Neuron (in vitro differentiated cells): ENCODE data around the gene CHST1.

Experiments used
- H2AFZ ChIP-seq: one replicate; pipeline ENCODE4 v1.6.1; 2013; ENCODE audit warnings: low read depth, mild to moderate bottlenecking, inconsistent platforms, low read length, moderate library complexity
- H3K27me3 ChIP-seq: one replicate; pipeline ENCODE4 v1.6.1; 2013; ENCODE audit warnings: low read length; ENCODE audit not compliant: insufficient read depth
- H3K36me3 ChIP-seq: one replicate; pipeline ENCODE4 v1.6.1; 2013; ENCODE audit warnings: low read length; ENCODE audit not compliant: insufficient read depth
- H3K4me1 ChIP-seq: one replicate; pipeline ENCODE4 v1.6.1; 2013; ENCODE audit warnings: low read length; ENCODE audit not compliant: insufficient read depth
- H3K4me3 ChIP-seq: 2 replicates; pipeline ENCODE4 v1.5.1; 2013; ENCODE audit warnings: mild to moderate bottlenecking, low read length, moderate library complexity
- H3K9me3 ChIP-seq: one replicate; pipeline ENCODE4 v1.6.1; 2013; ENCODE audit warnings: low read length

CHST1 gene

DNA sequence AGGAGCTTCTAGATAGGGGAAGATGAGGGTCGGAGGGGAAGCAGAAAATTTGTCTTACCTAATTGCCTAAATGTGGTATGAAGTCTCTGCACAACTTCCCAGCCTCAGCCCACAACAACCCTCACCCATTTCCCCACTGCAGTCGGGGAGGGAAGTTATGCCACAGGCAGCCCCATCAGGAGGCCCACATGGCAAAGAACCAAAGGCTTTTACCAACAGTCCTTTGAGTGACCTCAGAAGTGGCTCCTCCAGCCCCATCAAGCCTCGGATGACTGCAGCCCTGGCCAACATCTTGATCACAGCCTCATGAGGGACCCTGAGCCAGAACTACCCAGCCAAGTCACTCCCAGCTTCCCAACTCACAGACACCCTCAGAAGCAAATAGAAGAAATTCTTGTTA, 54.8 kb downstream of the CHST1 start:
- peaks cover 10% of the 10 kb centered on the region for H3K4me1 ChIP-seq
- H3K27me3 ChIP-seq, result no peaks in the 10 kb centered on the region
- H3K4me3 ChIP-seq, result no peak overlapping the region
- no peaks in the 10 kb centered on the region for H3K36me3 ChIP-seq
- no peak overlapping the region for H2AFZ ChIP-seq
- H3K9me3 ChIP-seq, result no peaks in the 10 kb centered on the region

DNA sequence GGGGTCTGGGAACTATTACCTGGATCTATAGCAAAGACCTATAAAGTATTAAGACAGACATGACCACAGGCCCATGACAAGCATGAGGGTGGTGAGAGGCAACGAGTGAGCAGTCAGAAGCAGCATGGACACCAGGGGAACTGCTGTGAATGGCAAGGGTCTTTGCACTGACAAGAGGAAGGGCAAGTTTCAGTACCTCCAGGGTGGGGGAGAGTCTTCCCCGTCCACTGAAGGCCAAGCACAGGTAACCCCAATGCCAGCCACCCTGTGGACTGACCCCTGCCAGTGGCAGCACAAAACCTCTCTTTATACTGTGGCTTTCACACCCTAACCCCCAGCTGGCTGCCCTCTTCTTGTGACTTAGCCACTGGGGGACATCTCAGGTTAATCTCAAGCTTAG, 55.5 kb downstream of the CHST1 start:
- no peaks in the 10 kb centered on the region for H3K36me3 ChIP-seq
- no peak overlapping the region for H3K4me3 ChIP-seq
- H3K4me1 ChIP-seq, result peaks cover 10% of the 10 kb centered on the region
- no peaks in the 10 kb centered on the region for H3K27me3 ChIP-seq
- H3K9me3 ChIP-seq, result no peaks in the 10 kb centered on the region
- no peak overlapping the region for H2AFZ ChIP-seq

DNA sequence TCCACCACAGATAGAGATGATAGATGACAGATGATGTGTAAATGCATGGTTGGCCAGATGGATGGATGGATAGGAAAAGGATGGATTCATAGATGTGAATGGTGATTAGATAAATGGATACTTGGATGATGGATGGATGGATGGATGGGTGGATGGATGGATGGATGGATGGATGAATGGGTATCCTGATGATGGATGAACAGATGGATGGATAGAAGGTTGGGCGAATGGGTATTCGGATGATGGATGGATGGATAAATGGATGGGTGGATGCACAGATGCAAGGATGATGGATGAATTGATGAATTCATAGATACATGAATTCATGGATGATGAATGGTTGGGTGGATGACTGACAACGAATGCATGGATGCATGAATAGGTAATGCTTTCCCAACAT, 56.1 kb downstream of the CHST1 start:
- no peak overlapping the region for H2AFZ ChIP-seq
- peaks cover 10% of the 10 kb centered on the region for H3K4me1 ChIP-seq
- H3K4me3 ChIP-seq, result no peak overlapping the region
- no peaks in the 10 kb centered on the region for H3K36me3 ChIP-seq
- H3K27me3 ChIP-seq, result no peaks in the 10 kb centered on the region
- no peaks in the 10 kb centered on the region for H3K9me3 ChIP-seq

DNA sequence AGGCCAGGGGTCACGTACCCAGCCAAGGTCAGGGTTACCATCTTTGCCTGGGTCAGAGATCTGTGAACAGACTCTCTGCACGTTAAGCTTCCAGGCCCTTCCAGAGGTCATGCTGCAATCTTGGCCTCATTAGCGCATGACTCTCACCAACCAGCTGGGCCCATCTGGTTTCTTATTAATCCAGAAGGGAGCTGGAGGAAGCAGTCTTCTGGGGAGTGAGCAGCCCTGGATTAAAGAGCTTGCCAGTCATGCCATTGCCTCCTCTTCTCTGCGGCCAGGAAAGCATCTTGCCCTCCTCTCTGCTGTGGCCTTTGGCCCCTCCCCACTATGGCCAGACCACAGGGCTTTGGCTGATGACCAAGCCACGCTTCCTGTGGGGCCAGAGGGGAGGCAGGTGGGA, 57.4 kb downstream of the CHST1 start:
- no peak overlapping the region for H2AFZ ChIP-seq
- no peaks in the 10 kb centered on the region for H3K36me3 ChIP-seq
- no peak overlapping the region for H3K4me3 ChIP-seq
- no peaks in the 10 kb centered on the region for H3K9me3 ChIP-seq
- H3K4me1 ChIP-seq, result peaks cover 10% of the 10 kb centered on the region
- no peaks in the 10 kb centered on the region for H3K27me3 ChIP-seq

DNA sequence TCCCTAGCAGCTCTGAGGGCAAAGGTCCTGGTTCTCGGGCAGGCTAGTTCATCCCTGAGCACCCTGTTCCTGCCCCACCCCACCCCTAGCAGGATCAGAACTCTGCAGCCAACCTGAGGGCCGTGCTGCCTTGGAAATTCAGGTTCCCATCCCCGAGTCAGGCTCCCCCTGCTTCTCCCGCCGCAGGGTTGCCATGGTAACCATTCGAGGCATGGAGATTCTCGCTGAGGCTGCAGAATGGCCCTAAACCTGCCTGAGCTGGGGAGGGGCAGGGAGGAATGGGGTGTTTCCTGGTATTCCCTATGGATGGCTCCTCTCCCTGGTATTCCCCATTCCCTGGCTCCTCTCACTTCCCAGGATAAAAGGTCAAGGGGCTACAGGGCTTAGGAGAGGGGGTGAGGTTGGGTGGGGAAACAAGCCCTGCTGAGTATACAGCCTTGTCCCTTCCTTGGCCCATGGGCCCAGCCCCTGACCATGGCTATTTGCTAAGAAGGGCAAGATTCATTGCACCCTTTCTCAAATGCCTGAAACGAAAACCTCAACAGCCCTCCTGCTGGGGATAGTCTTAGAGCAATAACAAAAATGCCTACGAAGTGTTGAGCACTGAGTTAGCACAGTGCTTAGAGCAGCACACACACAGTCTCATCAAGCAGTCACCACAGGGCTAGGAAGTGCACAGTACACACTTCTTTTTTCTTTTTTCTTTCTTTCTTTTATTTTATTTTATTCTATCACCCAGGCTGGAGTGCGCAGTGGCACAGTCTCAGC, 58.7 kb downstream of the CHST1 start:
- H3K27me3 ChIP-seq, result no peaks in the 10 kb centered on the region
- peaks cover 10% of the 10 kb centered on the region for H3K4me1 ChIP-seq
- no peak overlapping the region for H2AFZ ChIP-seq
- no peaks in the 10 kb centered on the region for H3K36me3 ChIP-seq
- no peaks in the 10 kb centered on the region for H3K9me3 ChIP-seq
- no peak overlapping the region for H3K4me3 ChIP-seq

DNA sequence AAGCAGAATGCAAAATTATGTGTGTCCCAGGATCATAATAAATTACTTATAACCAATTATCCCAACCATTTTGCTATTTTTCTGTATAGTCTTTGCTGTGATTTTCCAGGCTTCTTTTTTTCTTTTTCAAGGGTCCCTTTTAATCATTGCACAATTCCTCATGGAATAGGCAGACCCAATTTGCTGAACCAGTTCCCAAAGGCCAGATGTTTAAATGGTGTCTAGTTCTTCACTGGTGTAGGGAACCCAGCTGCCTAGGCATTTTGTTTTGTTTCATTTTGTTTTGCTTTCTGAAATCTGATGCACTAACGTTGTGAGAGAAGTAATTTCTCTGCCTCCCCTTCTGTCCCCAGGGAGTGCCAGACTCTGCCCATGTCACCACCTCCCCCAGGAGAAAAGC, 60.4 kb downstream of the CHST1 start:
- Histone ChIP-seq H2AFZ (no peak overlapping the region), H3K4me1 (peaks cover 10% of the 10 kb centered on the region), H3K4me3 (no peak overlapping the region), H3K36me3 (no peaks in the 10 kb centered on the region), H3K9me3 (no peaks in the 10 kb centered on the region), H3K27me3 (no peaks in the 10 kb centered on the region)

DNA sequence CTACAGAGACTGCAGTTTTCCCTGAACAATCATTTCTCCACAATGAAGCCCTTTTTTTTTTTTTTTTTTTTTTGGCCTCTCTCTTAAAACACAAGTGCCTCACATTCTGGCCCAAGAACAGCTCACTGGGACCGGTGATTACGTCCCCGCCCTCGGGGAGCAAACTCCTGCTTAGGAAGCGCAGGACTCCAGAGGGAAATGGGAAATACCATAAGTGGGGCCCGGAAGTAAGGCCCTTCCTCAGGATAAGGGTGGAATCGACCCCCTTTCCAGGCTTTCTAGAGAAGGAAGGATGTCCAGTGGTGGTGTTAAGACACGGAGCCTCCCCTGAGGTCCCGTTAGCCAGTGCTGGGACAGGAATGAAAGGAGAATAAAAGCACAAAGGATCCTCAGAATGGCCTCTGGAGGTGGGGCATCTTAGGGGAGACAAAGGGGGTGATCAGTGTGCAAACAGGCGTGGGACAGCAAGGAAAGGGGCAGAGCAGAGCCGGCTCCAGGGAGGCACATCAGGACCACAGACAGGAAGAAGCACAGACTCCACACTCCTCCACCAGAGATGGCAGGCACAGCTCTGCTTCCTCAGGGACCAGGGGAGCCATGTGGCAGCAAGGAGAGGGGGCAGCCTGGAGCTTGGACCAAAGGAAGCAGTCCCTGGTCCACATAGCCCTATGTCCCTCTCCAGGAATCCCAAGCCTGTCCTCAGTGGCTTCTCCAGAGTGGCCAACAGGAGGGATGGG, 61.3 kb downstream of the CHST1 start:
- H2AFZ ChIP-seq, result no peak overlapping the region

DNA sequence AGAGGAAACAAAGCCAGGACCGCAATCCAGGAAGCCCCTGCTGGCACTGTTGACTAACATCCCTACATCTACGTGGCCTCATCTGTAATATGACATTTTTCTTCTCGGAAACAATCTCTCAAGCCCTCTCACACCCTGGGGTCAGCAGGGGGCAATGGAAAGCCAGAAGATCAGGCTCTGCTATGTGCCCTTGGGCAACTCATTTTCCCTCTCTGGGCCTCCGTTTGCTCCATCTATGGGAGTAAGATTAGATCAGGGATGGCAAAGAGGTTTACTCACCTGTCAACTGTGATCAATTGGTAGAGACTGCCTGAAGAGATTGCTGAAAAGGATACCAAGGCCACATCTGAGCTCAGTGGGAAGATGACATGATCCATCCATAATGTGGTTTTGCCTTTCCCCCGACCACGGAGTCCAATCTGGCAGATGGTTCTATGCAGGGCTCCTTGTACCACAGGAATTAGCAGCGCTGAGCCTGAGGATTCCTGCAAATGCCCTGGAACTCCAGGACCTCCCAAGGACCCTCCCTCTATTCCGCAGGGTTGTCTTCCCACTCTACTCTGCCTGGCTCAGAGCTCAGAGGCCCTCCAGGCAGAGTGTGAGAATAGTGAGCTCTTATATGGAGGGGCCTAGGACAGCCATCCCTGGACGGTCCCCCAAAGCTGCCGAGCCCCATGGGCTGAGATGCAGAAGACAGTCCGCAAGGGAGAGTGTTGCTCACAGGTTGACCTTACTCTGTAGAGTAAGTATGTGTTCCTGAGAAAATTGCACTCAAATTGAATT, 66.1 kb downstream of the CHST1 start:
- Histone ChIP-seq H3K4me1 (no peaks in the 10 kb centered on the region), H2AFZ (no peak overlapping the region), H3K36me3 (no peaks in the 10 kb centered on the region), H3K27me3 (peaks cover 3% of the 10 kb centered on the region), H3K4me3 (no peak overlapping the region), H3K9me3 (no peaks in the 10 kb centered on the region)

More for the DNA sequence above, 61.3 kb downstream of the CHST1 start:
- Histone ChIP-seq H3K36me3 (no peaks in the 10 kb centered on the region), H3K4me3 (no peak overlapping the region), H3K9me3 (no peaks in the 10 kb centered on the region), H3K27me3 (peaks cover under 1% of the 10 kb centered on the region), H3K4me1 (peaks cover 10% of the 10 kb centered on the region)
